ENCODE data around the gene TBCC.

Gene TBCC

GRCh38 chr6:42696526-42697267 lies 49.2 kb downstream of the TBCC start:
- DNase-seq (ENCODE audit: low spot score): no peak

GRCh38 chr6:42694586-42694985 lies 51.3 kb downstream of the TBCC start:
- DNase-seq (ENCODE audit: low spot score): no peak
